HCT116 (cell line): Measurements from ENCODE around the gene CACNA1E.

ENCODE experiments used
- EZH2phosphoT487 ChIP-seq: fragments of 200-600 bp; IDR thresholded peaks from 2 replicates; pipeline ENCODE4 v1.6.1; 2018; ENCODE audit warnings: antibody characterized with exemption, borderline replicate concordance
- JUND ChIP-seq: IDR thresholded peaks from 2 replicates; pipeline ENCODE4 v1.6.1; 2012
- POLR2A ChIP-seq: IDR thresholded peaks from 2 replicates; pipeline ENCODE4 v1.7.0; 2011; ENCODE audit warnings: borderline replicate concordance; ENCODE audit not compliant: insufficient read depth, insufficient read length; ENCODE audit errors: extremely low read depth
- POLR2AphosphoS5 ChIP-seq: IDR thresholded peaks from 2 replicates; pipeline ENCODE4 v1.6.1; 2011; ENCODE audit warnings: mild to moderate bottlenecking, low read depth, low read length, moderate library complexity
- RAD21 ChIP-seq: IDR thresholded peaks from 2 replicates; pipeline ENCODE4 v1.6.1; 2012; ENCODE audit warnings: low read depth, mild to moderate bottlenecking
- YY1 ChIP-seq: IDR thresholded peaks from 2 replicates; pipeline ENCODE4 v1.6.1; 2011; ENCODE audit warnings: low read length, low read depth, moderate library complexity, mild to moderate bottlenecking; ENCODE audit not compliant: insufficient replicate concordance; ENCODE audit errors: extremely low read depth
- ZNF274 ChIP-seq: fragments of 200-500 bp; sonication (Bioruptor generic); IDR thresholded peaks from 2 replicates; pipeline ENCODE4 v1.6.1; 2014; ENCODE audit warnings: mild to moderate bottlenecking, low read depth, low read length, inconsistent platforms
- TF ChIP-seq, protein P1 (sequence below), 3 experiments: fragments of 200-600 bp in 1 of 3; sonication (generic) in 1 of 3; IDR thresholded peaks in 2 of 3; conservative IDR thresholded peaks in 1 of 3; 2 replicates each; pipeline ENCODE4 v1.5.1; 2012 to 2017; ENCODE audit warnings: low read depth in 2 of 3, low read length in 2 of 3, antibody characterized with exemption in 1 of 3, borderline replicate concordance in 1 of 3, control low read depth in 1 of 3, mild to moderate bottlenecking in 1 of 3, mixed read lengths in 1 of 3, mixed run types in 1 of 3, moderate library complexity in 1 of 3; ENCODE audit not compliant: insufficient read depth in 1 of 3

DNA sequence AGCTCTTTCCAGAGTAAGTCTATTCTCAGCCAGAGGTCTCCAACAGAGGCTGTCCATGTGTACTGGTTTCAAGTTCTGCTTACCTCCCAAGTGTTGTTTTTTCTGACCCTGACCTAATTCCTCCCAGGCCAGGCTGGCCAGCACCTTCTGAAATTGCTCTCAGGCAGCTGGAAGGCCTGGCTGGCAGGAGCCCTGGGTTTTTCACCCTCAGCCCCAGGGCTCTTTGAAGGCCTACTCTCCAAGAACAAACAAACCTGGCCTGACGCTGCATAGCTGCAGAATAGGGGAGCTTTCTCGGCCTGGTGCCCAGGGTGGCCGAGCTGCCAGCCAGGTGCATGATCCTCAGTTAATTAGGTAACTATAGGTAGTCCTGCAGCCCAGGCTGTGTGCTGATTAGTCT lies 147.5 kb downstream of the CACNA1E start:
- TF ChIP-seq POLR2A = no peak
- TF ChIP-seq, protein P1, sequence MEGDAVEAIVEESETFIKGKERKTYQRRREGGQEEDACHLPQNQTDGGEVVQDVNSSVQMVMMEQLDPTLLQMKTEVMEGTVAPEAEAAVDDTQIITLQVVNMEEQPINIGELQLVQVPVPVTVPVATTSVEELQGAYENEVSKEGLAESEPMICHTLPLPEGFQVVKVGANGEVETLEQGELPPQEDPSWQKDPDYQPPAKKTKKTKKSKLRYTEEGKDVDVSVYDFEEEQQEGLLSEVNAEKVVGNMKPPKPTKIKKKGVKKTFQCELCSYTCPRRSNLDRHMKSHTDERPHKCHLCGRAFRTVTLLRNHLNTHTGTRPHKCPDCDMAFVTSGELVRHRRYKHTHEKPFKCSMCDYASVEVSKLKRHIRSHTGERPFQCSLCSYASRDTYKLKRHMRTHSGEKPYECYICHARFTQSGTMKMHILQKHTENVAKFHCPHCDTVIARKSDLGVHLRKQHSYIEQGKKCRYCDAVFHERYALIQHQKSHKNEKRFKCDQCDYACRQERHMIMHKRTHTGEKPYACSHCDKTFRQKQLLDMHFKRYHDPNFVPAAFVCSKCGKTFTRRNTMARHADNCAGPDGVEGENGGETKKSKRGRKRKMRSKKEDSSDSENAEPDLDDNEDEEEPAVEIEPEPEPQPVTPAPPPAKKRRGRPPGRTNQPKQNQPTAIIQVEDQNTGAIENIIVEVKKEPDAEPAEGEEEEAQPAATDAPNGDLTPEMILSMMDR (IDR thresholded peaks at IDR 0.05 in 2 of 3, conservative IDR thresholded peaks at IDR 0.05 in 1 of 3; ENCODE audit: borderline replicate concordance in 1 of 3, insufficient read depth in 1 of 3, low read depth in 2 of 3, low read length in 2 of 3) = no peak
- TF ChIP-seq ZNF274 = no peak
- no peak for TF ChIP-seq EZH2phosphoT487
- no peak for TF ChIP-seq YY1
- TF ChIP-seq JUND = no peak
- TF ChIP-seq RAD21 = no peak
- no peak for TF ChIP-seq POLR2AphosphoS5
